GM11168 (cell line): ENCODE results near the gene BUB3.
"Not testable (repeated sequence)": the region's sequence is repeated elsewhere in the genome, so short reads cannot be mapped to it uniquely, and the experiment has no call there.

ENCODE experiments used
- in situ Hi-C: fragments of 300-500 bp; cut with MboI; formaldehyde crosslinking; loops from one replicate; pipeline ENCODE4 v1.12.0; 2022; ENCODE audit warnings: low sequenced_read_pairs; ENCODE audit not compliant: unreplicated experiment

BUB3 gene

GRCh38 chr10:123150271-123150985 is 3.8 kb upstream of the BUB3 start:
- in situ Hi-C loops, result no loop called here

GRCh38 chr10:123150986-123151736 is 3.0 kb upstream of the BUB3 start:
- in situ Hi-C loops, result no loop called here

GRCh38 chr10:123151737-123152135 is 2.5 kb upstream of the BUB3 start:
- in situ Hi-C loops, result no loop called here

- in situ Hi-C loops, result no loop called here
Observed at GRCh38 chr10:123153486-123154091, 613 bp upstream of the BUB3 start.

- in situ Hi-C loops, result no loop called here
Observed at GRCh38 chr10:123154711-123155505, 706 bp downstream of the BUB3 start.

GRCh38 chr10:123156078-123156477 is 1.9 kb downstream of the BUB3 start:
- in situ Hi-C loops, result no loop called here

GRCh38 chr10:123157210-123157609 is 3.0 kb downstream of the BUB3 start:
- in situ Hi-C loops, result no loop called here

- in situ Hi-C loops, result no loop called here
Observed at GRCh38 chr10:123158682-123159081, 4.5 kb downstream of the BUB3 start.

GRCh38 chr10:123160311-123160980 is 6.2 kb downstream of the BUB3 start:
- in situ Hi-C loops, result no loop called here

GRCh38 chr10:123164319-123164718 is 10.1 kb downstream of the BUB3 start:
- in situ Hi-C loops, result no loop called here

- in situ Hi-C loops, result no loop called here
Observed at GRCh38 chr10:123165445-123166072, 11.4 kb downstream of the BUB3 start.

GRCh38 chr10:123166618-123167017 is 12.4 kb downstream of the BUB3 start:
- in situ Hi-C loops, result no loop called here

- in situ Hi-C loops, result no loop called here
Observed at GRCh38 chr10:123170961-123171360, 16.8 kb downstream of the BUB3 start.

GRCh38 chr10:123171616-123172015 is 17.4 kb downstream of the BUB3 start:
- in situ Hi-C loops, result not testable (repeated sequence)

- in situ Hi-C loops, result no loop called here
Observed at GRCh38 chr10:123175389-123176387, 21.5 kb downstream of the BUB3 start.

- in situ Hi-C loops, result not testable (repeated sequence)
Observed at GRCh38 chr10:123178390-123178789, 24.2 kb downstream of the BUB3 start.

GRCh38 chr10:123180101-123181090 is 26.2 kb downstream of the BUB3 start:
- in situ Hi-C loops, result no loop called here
